Mammary epithelial cell (primary cell): ENCODE results near the gene SLC6A18.

Experiments
- EZH2 ChIP-seq: IDR thresholded peaks from 2 replicates; pipeline ENCODE4 v1.6.1; 2012; ENCODE audit warnings: low read length, inconsistent platforms, borderline replicate concordance
- TF ChIP-seq, protein P1 (sequence below), 2 donors: IDR thresholded peaks in 1 of 2; conservative IDR thresholded peaks in 1 of 2; 2 replicates each; pipeline ENCODE4 v1.5.1; 2011 to 2012; ENCODE audit warnings: inconsistent platforms in 2 of 2, low read length in 2 of 2, mild to moderate bottlenecking in 2 of 2, control low read depth in 1 of 2, low read depth in 1 of 2; ENCODE audit not compliant: insufficient read depth in 1 of 2; ENCODE audit errors: extremely low read depth in 1 of 2

DNA sequence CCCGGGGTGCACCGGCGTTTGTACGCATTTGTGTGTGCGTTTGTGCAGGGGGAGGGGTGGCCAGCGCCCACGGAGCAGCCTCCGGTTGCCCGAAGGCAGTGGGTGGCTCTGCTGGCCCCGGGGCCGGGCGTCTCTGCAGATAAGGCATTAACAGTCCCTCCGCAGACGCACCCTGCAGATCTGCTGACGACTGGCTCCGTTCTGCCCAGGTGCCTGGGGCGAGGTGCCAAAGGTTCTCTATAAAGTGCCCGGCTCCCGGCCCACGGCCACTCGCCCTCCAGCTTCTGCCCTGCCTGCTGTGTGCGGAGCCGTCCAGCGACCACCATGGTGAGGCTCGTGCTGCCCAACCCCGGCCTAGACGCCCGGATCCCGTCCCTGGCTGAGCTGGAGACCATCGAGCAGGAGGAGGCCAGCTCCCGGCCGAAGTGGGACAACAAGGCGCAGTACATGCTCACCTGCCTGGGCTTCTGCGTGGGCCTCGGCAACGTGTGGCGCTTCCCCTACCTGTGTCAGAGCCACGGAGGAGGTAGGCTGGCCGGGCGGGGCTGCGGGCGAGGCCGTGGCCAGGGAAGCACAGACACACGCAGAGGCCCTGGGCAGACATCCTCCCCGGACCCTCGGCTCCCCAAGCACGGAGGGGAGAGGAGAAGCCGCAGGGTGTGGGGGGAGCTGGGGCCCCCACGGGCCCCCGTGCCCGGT is 23.7 kb upstream of the SLC6A18 start, which contains the start of gene SLC6A19:
- TF ChIP-seq, protein P1, sequence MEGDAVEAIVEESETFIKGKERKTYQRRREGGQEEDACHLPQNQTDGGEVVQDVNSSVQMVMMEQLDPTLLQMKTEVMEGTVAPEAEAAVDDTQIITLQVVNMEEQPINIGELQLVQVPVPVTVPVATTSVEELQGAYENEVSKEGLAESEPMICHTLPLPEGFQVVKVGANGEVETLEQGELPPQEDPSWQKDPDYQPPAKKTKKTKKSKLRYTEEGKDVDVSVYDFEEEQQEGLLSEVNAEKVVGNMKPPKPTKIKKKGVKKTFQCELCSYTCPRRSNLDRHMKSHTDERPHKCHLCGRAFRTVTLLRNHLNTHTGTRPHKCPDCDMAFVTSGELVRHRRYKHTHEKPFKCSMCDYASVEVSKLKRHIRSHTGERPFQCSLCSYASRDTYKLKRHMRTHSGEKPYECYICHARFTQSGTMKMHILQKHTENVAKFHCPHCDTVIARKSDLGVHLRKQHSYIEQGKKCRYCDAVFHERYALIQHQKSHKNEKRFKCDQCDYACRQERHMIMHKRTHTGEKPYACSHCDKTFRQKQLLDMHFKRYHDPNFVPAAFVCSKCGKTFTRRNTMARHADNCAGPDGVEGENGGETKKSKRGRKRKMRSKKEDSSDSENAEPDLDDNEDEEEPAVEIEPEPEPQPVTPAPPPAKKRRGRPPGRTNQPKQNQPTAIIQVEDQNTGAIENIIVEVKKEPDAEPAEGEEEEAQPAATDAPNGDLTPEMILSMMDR (conservative IDR thresholded peaks at IDR 0.05 in 1 of 2, IDR thresholded peaks at IDR 0.05 in 1 of 2; ENCODE audit: extremely low read depth in 1 of 2, insufficient read depth in 1 of 2, low read depth in 1 of 2, low read length in 2 of 2): no peak
- TF ChIP-seq EZH2: no peak
